SK-N-MC (cell line): Measurements from ENCODE around the gene NDUFS8.

Experiments used
- DNase-seq: peaks from one replicate; pipeline ENCODE4 v3.0.0-alpha.2; 2011; ENCODE audit warnings: low read depth, low spot score
- H3K27ac ChIP-seq: fragments of 200-600 bp; sonication (generic); 2 replicates; pipeline ENCODE4 v1.5.1; 2016; ENCODE audit warnings: mixed run types
- H3K36me3 ChIP-seq: fragments of 200-600 bp; sonication (generic); 2 replicates; pipeline ENCODE4 v1.6.1; 2017; ENCODE audit warnings: antibody characterized with exemption, low read length, mixed read lengths; ENCODE audit not compliant: insufficient read depth
- H3K4me3 ChIP-seq: fragments of 200-600 bp; sonication (generic); 2 replicates; pipeline ENCODE4 v1.5.1; 2016
- H3K9ac ChIP-seq: fragments of 200-600 bp; sonication (generic); 2 replicates; pipeline ENCODE4 v1.8.0; 2017; ENCODE audit warnings: mixed run types, mixed read lengths; ENCODE audit not compliant: insufficient read length
- H3K9me3 ChIP-seq: fragments of 200-600 bp; sonication (generic); 2 replicates; pipeline ENCODE4 v1.6.1; 2017; ENCODE audit warnings: low read depth, mild to moderate bottlenecking, antibody characterized with exemption, low read length, moderate library complexity, mixed read lengths
- EZH2 ChIP-seq: fragments of 200-600 bp; sonication (generic); IDR thresholded peaks from one replicate; pipeline ENCODE4 v1.6.1; 2017; ENCODE audit warnings: antibody characterized with exemption
- FOXP2 ChIP-seq: optimal IDR thresholded peaks from 2 replicates; pipeline ENCODE3; 2011; ENCODE audit warnings: mild to moderate bottlenecking, moderate library complexity; ENCODE audit not compliant: insufficient read depth; ENCODE audit errors: extremely low read length, control extremely low read depth
- POLR2AphosphoS5 ChIP-seq: IDR thresholded peaks from 2 replicates; pipeline ENCODE4 v1.6.1; 2012; ENCODE audit warnings: mild to moderate bottlenecking, low read depth, low read length, borderline replicate concordance

The NDUFS8 gene

GRCh38 chr11:68056317-68057285 is 26.1 kb downstream of the NDUFS8 start:
- Histone ChIP-seq H3K9ac (no peak overlapping the region), H3K4me3 (no peak overlapping the region), H3K36me3 (peaks cover 4% of the 10 kb centered on the region; the same call in 1 of the 2 replicates), H3K9me3 (no peaks in the 10 kb centered on the region), H3K27ac (no peak overlapping the region)
- DNase-seq = no peak
- TF ChIP-seq POLR2AphosphoS5 (no peak), EZH2 (no peak), FOXP2 (no peak)

- no peak overlapping the region for H3K9ac ChIP-seq
- no peak overlapping the region for H3K4me3 ChIP-seq
- no peak overlapping the region for H3K27ac ChIP-seq
- TF ChIP-seq FOXP2 (no peak), POLR2AphosphoS5 (no peak), EZH2 (no peak)
- no peak for DNase-seq
- H3K36me3 ChIP-seq = peaks cover 9% of the 10 kb centered on the region; the same call in 1 of the 2 replicates
- no peaks in the 10 kb centered on the region for H3K9me3 ChIP-seq
Measured at GRCh38 chr11:68057807-68058206, 27.3 kb downstream of the NDUFS8 start.

GRCh38 chr11:68061508-68061907 is 31.0 kb downstream of the NDUFS8 start:
- TF ChIP-seq EZH2 (no peak), FOXP2 (no peak), POLR2AphosphoS5 (no peak)
- Histone ChIP-seq H3K9me3 (no peaks in the 10 kb centered on the region), H3K27ac (no peak overlapping the region), H3K36me3 (peaks cover 9% of the 10 kb centered on the region; the same call in 1 of the 2 replicates), H3K4me3 (no peak overlapping the region), H3K9ac (no peak overlapping the region)
- no peak for DNase-seq

- Histone ChIP-seq H3K4me3 (no peak overlapping the region), H3K9ac (no peak overlapping the region), H3K36me3 (peaks cover 12% of the 10 kb centered on the region; the same call in 1 of the 2 replicates), H3K27ac (no peak overlapping the region), H3K9me3 (no peaks in the 10 kb centered on the region)
- DNase-seq = no peak
- no peak for TF ChIP-seq POLR2AphosphoS5
- TF ChIP-seq EZH2 = no peak
- TF ChIP-seq FOXP2 = no peak
Measured at GRCh38 chr11:68064926-68065325, 34.4 kb downstream of the NDUFS8 start.

- TF ChIP-seq FOXP2 = no peak
- no peak for TF ChIP-seq POLR2AphosphoS5
- no peak for TF ChIP-seq EZH2
- H3K27ac ChIP-seq = no peak overlapping the region
- no peak for DNase-seq
- no peaks in the 10 kb centered on the region for H3K9me3 ChIP-seq
- no peak overlapping the region for H3K4me3 ChIP-seq
- H3K9ac ChIP-seq = no peak overlapping the region
- H3K36me3 ChIP-seq = peaks cover 15% of the 10 kb centered on the region; the same call in 1 of the 2 replicates
Measured at GRCh38 chr11:68065841-68066240, 35.4 kb downstream of the NDUFS8 start.

GRCh38 chr11:68066742-68067141 is 36.3 kb downstream of the NDUFS8 start:
- Histone ChIP-seq H3K9ac (no peak overlapping the region), H3K27ac (no peak overlapping the region), H3K36me3 (peaks cover 10% of the 10 kb centered on the region; the same call in 1 of the 2 replicates), H3K9me3 (no peaks in the 10 kb centered on the region), H3K4me3 (no peak overlapping the region)
- DNase-seq = no peak
- TF ChIP-seq EZH2 (no peak), FOXP2 (no peak), POLR2AphosphoS5 (no peak)

GRCh38 chr11:68067991-68068390 is 37.5 kb downstream of the NDUFS8 start:
- no peak overlapping the region for H3K9ac ChIP-seq
- H3K9me3 ChIP-seq = no peaks in the 10 kb centered on the region
- H3K27ac ChIP-seq = no peak overlapping the region
- no peak for DNase-seq
- no peak overlapping the region for H3K4me3 ChIP-seq
- TF ChIP-seq EZH2 = no peak
- no peak for TF ChIP-seq POLR2AphosphoS5
- no peak for TF ChIP-seq FOXP2
- peaks cover 5% of the 10 kb centered on the region; the same call in 1 of the 2 replicates for H3K36me3 ChIP-seq

- DNase-seq = no peak
- TF ChIP-seq EZH2 (no peak), POLR2AphosphoS5 (no peak), FOXP2 (no peak)
- Histone ChIP-seq H3K36me3 (peaks cover 5% of the 10 kb centered on the region; the same call in 1 of the 2 replicates), H3K27ac (no peak overlapping the region), H3K9ac (no peak overlapping the region), H3K4me3 (no peak overlapping the region), H3K9me3 (no peaks in the 10 kb centered on the region)
Measured at GRCh38 chr11:68071281-68072048, 41.0 kb downstream of the NDUFS8 start.
